ENCODE data around the gene ATPAF1. TPM values are rescaled to one million over a fixed set of nuclear protein-coding genes. Genes with fewer than 3 reads are reported as not detected.

Gene ATPAF1, protein sequence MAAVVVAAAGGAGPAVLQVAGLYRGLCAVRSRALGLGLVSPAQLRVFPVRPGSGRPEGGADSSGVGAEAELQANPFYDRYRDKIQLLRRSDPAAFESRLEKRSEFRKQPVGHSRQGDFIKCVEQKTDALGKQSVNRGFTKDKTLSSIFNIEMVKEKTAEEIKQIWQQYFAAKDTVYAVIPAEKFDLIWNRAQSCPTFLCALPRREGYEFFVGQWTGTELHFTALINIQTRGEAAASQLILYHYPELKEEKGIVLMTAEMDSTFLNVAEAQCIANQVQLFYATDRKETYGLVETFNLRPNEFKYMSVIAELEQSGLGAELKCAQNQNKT
- total RNA-seq (2022; extraction: Qiagen RNA extraction; ENCODE audit: low read depth): 31.3 to 43.0 TPM (median 31.9 TPM) in 5 replicates

DNA sequence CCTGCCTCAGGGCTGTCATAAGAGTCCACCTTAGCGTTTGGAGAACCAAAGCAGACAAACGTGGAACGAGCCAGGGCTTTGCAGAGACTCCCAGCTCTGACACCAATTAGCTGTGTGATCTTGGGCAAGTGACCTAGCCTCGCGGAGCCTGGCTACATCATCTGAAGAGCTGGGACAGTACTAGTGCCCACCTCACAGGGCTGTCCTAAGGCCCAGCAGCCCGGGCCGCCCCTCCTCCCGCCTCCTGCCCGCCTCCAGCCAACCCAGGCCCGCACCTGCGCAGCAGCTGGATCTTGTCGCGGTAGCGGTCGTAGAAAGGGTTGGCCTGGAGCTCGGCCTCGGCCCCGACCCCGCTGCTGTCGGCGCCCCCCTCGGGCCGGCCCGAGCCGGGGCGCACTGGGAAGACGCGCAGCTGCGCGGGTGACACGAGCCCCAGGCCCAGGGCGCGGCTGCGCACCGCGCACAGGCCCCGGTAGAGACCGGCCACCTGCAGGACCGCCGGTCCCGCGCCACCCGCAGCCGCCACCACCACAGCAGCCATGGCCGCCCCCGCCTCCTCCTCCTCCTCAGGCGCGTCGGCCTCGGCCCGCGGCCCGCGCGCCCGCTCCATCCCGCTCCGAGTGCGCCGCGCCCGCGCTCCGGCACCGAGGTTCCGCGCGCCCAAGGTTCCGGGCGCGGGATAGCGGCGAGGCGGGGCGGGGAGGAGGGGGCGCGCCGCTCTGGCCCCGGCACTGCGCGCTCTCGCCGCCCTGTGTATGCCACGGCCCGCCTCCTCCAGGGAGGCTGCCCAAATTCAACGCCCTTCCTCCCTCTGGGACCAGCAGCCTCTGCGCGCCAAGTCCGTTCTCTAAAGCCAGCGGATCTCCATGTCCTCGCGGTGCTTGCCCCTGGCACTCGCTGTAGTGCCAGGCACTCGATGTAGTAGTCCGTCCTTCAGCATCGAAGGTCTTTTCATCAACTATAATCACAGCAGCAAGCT lies at the start of gene ATPAF1:
Gene ATPAF1 (minus strand): TSS at position 583 of the 979 bp plus-strand sequence. CDS start 42 bp downstream, at position 541.

DNA sequence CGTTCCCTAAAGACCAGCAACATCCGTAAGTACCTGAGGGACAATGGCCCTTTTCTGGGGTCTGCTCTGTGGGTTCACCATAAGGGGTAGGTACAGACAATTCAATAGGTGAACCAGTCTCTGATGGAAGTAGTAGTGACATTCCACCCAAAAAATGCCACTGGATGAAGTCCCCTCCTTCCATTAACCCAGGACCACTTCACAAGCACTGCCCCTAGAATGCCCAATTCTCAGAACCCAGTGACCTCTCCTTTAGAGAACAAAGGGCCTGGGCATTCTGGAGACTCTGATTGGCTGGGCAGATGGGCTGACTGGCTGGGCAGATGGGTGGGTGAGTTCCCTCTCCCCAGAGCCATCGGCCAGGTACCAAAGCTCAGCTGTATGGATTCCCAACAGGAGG lies 3.4 kb upstream of the ATPAF1 start, which contains the start of gene TEX38:
Gene TEX38 (plus strand): TSS at position 301 of the 400 bp plus-strand sequence. CDS start 81 bp downstream, at position 382.

DNA sequence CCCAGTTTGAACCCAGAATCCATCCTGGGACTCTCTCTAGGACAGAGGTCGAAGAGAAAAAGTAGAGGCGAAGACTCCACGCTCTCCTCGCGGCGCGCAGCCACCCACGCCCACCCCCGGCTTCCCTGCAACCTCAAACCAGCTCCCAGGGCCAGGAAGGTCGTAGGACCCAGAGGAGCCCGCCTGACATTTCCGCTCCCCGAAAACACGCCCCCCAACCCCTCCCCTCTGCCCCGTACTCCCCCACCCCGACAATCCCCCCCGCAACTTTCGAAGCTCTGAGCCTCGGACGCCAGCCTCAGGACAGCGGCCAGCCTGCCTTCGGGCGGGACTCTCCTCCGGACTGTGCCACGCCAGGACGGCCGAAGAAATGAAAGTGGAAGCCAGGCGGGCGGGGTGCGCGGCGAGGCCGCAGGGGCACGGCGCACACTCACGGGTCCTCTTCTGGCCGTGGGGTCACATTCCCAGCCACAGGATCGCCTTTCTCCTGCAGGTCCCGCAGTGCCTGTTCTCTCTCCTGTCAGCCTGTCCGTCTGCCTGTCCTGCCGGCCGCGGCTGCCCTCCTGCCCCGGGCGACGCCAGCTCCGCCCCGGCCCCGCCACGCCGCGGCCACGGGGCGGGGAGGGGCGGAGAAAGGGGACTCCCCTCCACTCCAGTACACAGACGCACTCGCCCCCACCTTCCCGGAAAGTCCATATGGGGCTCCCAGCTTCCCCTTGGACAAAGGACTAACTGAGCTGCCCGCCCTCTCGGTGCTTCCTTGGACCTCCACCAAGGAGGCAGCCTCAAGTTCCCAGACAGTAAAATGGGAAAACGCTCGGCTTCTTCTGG lies 51.7 kb downstream of the ATPAF1 start, which contains the start of gene MOB3C:
Gene MOB3C (minus strand): TSS at position 535 of the 831 bp plus-strand sequence. CDS start 3,490 bp downstream, outside the sequence.

DNA sequence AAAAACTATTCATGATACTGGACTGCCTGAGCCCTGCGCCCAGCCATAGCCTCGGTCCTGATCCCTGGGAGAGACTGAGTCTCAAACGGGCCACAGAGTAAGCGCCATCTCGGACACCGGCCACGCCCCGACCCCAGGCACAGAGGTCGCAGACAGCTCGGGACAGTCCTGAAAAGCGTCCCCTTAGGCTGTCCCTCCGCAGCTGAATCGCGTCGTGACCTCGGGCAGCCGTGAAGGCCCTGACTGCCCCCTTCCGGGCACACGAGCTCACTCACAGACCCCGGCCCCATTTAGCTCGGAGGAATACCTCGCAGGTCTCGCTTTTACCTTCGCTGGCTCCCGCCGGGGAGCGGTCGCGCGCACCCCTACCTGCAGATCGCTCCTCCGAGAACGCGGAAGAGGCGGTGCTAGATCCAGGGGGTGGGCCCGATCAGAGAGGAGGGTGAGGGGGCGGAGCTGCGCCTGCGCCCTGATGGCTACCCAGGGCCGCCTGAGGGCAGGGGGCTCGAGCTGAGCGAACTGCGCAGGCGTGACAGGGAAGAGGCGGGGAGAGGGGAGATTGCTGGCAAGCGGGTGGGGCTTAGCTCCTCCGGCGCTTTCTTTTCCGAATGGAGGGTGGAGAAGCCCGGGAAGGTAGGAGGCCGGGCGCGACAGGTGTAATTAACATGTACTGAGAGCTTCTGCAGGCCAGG lies 64.2 kb downstream of the ATPAF1 start, which contains the start of gene MKNK1:
Gene MKNK1 (minus strand): TSS at position 411 of the 692 bp plus-strand sequence. CDS start 20,941 bp downstream, outside the sequence.

Other genes starting within 250 kb of the ATPAF1 start
- gene DMBX1, start 178.5 kb downstream of the ATPAF1 start, total RNA-seq (2022; extraction: Qiagen RNA extraction; ENCODE audit: low read depth): 0.51 to 1.2 TPM (median 0.99 TPM) in 5 replicates
- gene KNCN, start 116.7 kb downstream of the ATPAF1 start, total RNA-seq (2022; extraction: Qiagen RNA extraction; ENCODE audit: low read depth): not detected in 5 replicates
- gene MKNK1, start 64.1 kb downstream of the ATPAF1 start, total RNA-seq (2022; extraction: Qiagen RNA extraction; ENCODE audit: low read depth): 18.2 to 21.2 TPM (median 19.5 TPM) in 5 replicates
- gene MOB3C, start 51.6 kb downstream of the ATPAF1 start, total RNA-seq (2022; extraction: Qiagen RNA extraction; ENCODE audit: low read depth): 3.1 to 4.5 TPM (median 3.7 TPM) in 5 replicates
- not detected in 5 replicates for gene TEX38, start 3.5 kb upstream of the ATPAF1 start, total RNA-seq (2022; extraction: Qiagen RNA extraction; ENCODE audit: low read depth)
- 19.4 to 30.0 TPM (median 26.1 TPM) in 5 replicates for gene EFCAB14, start 50.8 kb upstream of the ATPAF1 start, total RNA-seq (2022; extraction: Qiagen RNA extraction; ENCODE audit: low read depth)
- not detected in 5 replicates for gene CYP4B1, start 130.7 kb upstream of the ATPAF1 start, total RNA-seq (2022; extraction: Qiagen RNA extraction; ENCODE audit: low read depth)